GM21381 (cell line): ENCODE measurements around the gene CLIP1.
"Not testable (repeated sequence)": the region's sequence is repeated elsewhere in the genome, so short reads cannot be mapped to it uniquely, and the experiment has no call there.

Source experiments
- ATAC-seq: cut with Tn5 transposase; IDR thresholded peaks from one replicate; pipeline ENCODE4 v1.9.1; 2021; ENCODE audit warnings: mild to moderate bottlenecking, moderate library complexity; ENCODE audit not compliant: unreplicated experiment

The CLIP1 gene

GRCh38 chr12:122357536-122357935 is 64.9 kb downstream of the CLIP1 start:
- not testable (repeated sequence) for ATAC-seq

DNA sequence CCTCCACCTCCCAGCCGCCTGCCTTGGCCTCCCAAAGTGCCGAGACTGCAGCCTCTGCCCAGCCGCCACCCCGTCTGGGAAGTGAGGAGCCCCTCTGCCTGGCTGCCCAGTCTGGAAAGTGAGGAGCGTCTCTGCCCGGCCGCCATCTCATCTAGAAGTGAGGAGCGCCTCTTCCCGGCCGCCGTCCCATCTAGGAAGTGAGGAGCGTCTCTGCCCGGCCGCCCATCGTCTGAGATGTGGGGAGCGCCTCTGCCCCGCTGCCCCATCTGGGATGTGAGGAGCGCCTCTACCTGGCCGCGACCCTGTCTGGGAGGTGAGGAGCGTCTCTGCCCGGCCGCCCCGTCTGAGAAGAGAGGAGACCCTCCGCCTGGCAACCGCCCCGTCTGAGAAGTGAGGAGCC is 65.5 kb downstream of the CLIP1 start:
- not testable (repeated sequence) for ATAC-seq

DNA sequence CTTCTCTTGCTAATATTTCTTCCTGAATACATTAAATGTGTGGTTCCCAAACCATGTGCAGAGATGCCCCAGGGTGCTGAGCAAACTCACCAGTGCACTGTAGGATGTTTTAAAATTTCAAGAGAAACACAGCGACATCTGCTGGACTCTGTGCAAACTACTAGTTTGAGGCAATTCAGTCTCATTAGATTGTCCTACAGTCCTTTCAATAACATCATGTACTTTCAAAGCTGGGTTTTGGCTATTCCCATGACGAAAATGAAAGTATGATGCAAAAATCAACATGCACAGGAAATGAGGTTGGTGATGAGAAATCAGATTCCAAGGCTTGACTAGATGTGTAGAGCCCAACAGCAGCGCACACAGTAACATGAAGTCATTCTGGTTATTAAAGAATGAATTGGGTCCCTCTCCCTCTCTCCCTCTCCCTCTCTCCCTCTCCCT is 66.3 kb downstream of the CLIP1 start:
- no peak for ATAC-seq

GRCh38 chr12:122355706-122356105 is 66.8 kb downstream of the CLIP1 start:
- no peak for ATAC-seq

DNA sequence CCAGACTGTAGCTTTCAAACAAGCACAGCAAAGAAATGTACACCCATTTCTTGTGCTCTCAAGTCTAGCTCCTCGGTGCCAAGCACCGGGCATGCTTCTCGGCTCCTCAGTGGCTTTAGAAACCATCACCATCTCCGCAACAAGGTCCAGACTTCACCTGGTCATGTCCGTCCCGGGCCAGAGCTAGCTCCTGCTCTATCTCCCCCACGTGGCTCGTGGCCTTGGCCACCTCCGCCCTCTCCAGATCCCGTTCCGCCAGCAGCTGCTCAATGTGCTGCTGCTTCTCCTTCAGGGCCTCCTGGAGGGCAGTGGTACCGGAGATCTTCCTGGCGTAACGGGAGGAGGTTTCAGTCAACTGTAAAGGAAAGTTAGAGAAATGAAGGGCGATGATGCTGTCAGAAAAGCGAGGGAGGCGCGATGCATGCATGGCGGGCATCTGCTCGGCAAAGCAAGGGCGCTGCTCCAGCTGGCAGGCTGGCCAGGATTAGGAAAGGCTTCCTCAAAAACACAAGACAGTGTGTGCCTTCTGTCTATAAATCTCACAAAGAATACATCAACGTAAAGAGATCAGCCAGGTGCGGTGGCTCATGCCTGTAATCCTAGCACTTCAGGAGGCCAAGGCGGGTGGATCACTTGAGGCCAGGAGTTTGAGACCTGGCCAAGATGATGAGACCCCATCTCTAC is 67.4 kb downstream of the CLIP1 start:
- ATAC-seq = no peak

- no peak for ATAC-seq
Observed at GRCh38 chr12:122352394-122352793, 70.1 kb downstream of the CLIP1 start.

DNA sequence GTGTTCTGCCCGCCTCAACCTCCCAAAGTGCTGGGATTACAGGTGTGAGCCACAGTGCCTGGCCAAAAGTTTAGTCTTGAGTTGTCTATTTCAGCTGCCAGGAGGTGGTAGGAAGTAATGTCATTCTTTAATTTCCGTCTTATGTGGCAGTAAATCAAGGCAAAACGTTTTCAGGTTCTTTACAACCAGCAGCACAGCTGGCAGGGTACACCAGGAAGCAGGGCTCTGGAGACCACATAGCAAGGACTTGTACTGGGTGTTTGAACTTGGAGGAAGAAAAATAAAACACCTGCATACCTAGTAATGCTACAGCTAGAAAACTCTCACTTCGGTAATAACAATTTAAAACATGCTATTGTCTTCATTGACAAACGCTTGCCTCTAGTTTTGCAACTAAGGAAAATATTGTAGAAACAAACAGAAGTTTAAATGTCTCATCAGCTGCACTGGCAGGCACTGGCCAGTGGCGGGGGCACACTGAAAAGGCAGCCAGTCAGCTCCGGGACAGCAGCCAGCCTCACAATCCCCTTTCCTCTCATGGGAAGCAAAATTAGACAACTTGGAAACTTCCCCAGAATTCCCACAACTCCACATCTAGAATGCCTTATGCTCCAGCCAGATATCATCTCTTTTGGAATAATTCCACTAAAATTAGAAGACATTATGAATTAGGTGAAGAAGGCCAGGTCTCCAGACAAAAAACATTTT is 72.2 kb downstream of the CLIP1 start:
- no peak for ATAC-seq

GRCh38 chr12:122349078-122349477 is 73.4 kb downstream of the CLIP1 start:
- no peak for ATAC-seq

DNA sequence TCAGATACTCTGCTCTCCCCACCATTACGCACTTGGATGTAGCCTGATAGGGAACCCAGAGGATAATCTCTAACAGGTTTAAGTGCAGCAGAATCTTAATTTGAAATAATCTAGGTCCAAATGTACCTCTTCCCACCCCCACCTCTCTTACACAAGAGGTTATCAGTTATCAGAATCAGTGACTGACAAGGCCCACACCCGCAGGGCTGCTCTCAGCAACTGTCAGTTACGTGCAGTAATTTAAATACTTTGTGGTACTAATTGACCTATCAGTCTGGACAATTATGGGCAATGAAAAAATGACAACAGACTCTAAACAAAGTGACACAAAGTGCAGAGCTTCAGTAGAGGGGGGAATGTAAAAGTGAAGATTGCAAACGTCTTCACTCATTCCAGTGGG is 74.0 kb downstream of the CLIP1 start:
- ATAC-seq = no peak

GRCh38 chr12:122346054-122346453 is 76.4 kb downstream of the CLIP1 start:
- no peak for ATAC-seq

DNA sequence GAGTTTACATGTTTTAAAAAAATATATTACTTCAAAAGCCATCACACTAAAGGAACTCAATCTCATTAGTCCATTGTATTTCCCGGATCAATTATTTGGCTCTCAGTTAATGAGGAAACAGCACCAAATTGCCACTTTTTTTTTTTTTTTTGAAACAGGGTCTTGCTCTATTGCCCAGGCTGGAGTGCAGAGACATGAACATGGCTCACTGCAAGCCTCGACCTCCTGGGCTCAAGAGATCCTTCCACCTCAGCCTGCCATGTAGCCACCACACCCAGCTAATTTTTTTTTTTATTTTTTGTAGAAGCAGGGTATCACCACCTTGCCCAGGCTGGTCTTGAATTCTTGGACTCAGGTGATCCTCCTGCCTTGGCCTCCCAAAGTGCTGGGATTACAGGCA is 77.4 kb downstream of the CLIP1 start:
- ATAC-seq = no peak

DNA sequence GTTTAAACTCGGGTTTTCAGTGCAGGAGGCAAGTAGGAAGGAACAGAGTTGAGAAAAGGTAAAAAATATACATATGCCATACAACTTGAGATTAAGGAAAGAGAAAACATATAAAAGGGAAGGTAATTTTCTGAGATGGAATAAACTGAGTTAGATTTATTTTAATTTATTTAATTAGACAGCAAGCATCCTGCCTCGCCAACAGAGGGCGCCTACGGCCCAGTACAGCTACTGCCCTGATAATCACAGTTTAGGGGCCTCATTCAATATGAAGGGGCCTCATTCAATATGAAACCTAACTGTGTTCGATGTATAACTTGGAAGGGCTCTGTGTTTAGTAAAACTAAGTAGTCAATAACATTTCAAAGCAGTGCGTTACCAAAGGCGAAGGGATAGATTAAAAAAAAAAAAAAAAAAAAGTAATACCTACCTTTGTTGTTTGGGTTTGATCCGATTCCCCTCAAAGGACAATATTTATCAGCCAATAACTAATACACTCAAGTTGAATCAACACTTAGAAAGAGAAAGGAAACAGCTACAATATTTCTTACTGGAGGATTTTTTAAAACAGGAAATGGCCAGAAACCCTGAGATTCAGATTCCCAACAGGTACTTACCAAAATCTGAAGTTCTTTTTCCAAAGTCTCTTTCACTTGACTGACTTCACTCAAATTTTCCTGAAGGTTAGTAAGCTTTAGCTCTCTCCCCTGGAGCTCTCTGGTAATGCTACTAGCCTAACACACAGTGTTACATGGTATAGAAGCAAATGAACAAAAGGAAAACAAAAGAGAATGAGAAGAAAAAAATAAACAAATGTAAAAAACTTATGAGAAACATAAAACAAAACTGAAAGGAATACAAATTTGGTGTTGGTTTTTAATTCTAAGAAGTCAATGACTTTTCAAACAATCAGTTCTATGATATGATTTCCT is 86.2 kb downstream of the CLIP1 start:
- ATAC-seq = no peak

DNA sequence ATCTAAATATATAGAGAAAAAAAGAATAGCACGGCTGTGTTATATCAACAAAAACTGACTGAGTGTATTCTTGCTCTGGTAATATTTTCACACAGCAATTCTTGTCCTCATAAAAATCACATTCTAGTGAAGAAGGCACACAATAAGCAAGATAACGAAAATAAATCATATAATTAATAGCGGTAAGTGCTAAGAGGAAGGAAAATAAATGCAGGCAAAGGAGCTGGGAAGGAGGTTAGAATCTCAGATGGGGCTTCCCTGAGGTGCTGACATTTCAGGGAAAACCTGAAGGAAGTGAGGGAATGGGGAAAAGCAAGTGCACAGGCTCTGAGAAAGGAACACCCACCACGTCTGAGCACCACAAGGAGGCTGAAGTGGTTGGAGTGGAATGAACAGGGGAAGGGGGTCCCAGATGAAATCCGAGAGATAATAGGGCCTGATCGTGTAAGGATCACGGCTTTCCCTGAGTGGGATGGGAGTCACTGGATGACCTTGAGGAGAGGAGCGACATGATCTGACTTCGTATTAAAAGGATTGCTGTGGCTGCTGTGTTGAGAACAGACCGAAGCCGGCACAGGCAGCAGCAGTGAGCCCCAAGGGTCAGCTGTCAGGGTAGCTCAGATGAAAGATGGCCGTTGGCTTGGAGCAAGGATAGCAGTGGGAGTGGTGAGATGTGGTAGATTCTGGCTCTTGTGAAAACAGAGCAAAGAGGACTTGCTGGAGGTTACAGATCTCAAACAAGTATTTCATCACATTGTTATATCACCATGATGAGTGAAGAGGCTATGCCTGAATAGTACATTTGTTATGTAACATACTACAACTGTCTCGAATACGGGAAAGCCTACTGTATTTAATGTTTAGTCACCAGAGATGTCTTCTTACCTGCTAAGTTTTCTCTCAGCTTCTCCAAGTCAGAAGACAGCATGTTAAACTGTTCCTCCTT is 89.1 kb downstream of the CLIP1 start:
- no peak for ATAC-seq

- ATAC-seq = no peak
Observed at GRCh38 chr12:122327494-122328385, 94.7 kb downstream of the CLIP1 start.

DNA sequence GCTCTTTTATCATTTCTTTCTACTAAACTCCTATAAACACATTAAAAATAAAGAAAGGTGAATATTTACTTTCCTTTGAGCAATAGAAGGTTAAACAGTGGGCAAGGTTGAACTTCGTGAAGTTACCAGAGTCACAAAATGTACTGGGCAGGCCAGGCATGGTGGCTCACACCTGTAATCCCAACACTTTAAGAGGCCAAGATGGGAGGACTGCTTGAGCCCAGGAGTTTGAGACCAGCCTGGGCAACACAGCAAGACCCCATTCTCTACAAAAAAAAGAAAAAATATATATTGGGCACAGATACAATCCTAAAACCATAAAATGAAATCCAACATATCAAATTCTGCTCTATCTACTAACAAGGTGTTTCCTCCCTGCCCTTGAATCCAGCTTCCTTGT is 95.5 kb downstream of the CLIP1 start:
- ATAC-seq = no peak

- no peak for ATAC-seq
Observed at GRCh38 chr12:122326586-122326985, 95.9 kb downstream of the CLIP1 start.

- no peak for ATAC-seq
Observed at GRCh38 chr12:122323311-122324019, 99.0 kb downstream of the CLIP1 start.

DNA sequence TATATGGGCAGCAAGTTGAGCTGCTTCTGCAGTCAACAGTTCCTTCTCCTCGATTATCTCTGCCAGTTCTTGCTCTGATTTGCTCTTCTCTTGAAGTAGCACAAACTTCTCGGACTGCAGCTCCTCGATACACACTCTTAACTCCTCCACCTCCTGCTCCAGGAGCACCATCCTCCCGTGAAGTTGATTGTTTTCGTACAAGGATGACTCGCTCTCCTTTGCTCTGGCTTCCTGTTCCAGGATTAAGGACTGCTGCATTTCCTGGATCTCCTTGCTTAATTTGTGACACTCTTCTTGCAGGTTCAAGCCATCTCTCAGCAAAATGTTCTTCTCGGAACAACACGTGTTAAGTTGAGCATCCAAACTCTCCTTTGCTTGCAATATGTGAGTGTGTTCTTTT is 100.0 kb downstream of the CLIP1 start:
- no peak for ATAC-seq
